ENCODE measurements around the gene FAM222A. TPM values are rescaled to one million over a fixed set of nuclear protein-coding genes. Genes with fewer than 3 reads are reported as not detected.
"Not testable (repeated sequence)": the region's sequence is repeated elsewhere in the genome, so short reads cannot be mapped to it uniquely, and the experiment has no call there.

The FAM222A gene
- total RNA-seq, 3 donors from 2014 or later (not counting 1 experiment from before 2014, with no cell fraction given) = 3.1 to 6.6 (median 4.0) TPM

DNA sequence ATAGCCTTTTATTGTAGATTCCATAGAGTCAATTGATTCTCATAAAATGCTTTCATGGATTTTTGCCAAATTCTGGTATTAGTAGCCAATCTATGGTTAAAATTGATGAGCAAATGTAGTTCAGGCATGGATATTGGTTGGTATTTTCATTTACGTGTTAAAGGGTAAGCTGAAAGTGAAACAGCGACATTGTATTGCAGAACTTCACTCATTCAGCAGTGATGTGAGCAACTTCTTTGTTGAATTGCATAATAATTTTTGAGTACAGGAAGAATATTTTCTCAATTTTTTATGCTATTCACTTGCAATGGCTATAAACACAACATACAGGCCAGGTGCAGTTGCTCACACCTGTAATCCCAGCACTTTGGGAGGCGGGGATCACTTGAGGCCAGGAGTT lies 24.2 kb upstream of the FAM222A start:
- intact Hi-C loops (cut with micrococcal nuclease) = no loop called here
- no peak overlapping the region for H3K27ac Mint-ChIP-seq
- no peak overlapping the region for H3K4me3 Mint-ChIP-seq

DNA sequence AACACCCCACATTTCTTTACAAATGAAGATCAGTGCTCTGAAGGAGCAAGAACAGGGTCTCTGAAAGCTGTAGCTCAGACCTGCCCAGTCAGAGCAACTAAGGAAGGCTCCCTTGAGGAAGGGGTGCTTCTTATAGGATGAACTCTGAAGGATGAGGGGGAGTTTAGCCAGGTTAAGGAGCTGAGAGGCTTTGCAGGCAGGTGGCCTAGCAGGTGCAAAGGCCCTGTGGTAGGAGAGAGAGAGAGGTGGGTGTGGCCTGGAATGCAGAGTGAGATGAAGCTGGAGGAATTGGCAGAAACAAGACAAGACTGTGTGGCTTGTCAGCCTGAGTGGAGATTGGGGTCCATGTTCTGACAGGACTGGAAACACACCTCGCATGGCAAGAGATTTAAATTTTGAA lies 20.5 kb upstream of the FAM222A start:
- Mint-ChIP-seq H3K36me3 (no peaks in the 10 kb centered on the region), H3K9me3 (no peaks in the 10 kb centered on the region), H3K4me3 (no peak overlapping the region), H3K27ac (no peak overlapping the region), H3K4me1 (no peaks in the 10 kb centered on the region), H3K27me3 (ENCODE audit: low read depth in 2 of 2) (peaks cover 7 to 11% of the 10 kb centered on the region in 2 donors)
- no peaks in the 10 kb centered on the region for H3K27me3 ChIP-seq (ENCODE audit: control insufficient read depth, insufficient read depth, low read length)
- H3K4me1 ChIP-seq (ENCODE audit: control insufficient read depth, insufficient read depth, low read length) = no peaks in the 10 kb centered on the region
- DNase-seq = no peak
- no peak for ATAC-seq
- H3K4me3 ChIP-seq (ENCODE audit: low read length) = no peak overlapping the region
- TF ChIP-seq, protein P1, sequence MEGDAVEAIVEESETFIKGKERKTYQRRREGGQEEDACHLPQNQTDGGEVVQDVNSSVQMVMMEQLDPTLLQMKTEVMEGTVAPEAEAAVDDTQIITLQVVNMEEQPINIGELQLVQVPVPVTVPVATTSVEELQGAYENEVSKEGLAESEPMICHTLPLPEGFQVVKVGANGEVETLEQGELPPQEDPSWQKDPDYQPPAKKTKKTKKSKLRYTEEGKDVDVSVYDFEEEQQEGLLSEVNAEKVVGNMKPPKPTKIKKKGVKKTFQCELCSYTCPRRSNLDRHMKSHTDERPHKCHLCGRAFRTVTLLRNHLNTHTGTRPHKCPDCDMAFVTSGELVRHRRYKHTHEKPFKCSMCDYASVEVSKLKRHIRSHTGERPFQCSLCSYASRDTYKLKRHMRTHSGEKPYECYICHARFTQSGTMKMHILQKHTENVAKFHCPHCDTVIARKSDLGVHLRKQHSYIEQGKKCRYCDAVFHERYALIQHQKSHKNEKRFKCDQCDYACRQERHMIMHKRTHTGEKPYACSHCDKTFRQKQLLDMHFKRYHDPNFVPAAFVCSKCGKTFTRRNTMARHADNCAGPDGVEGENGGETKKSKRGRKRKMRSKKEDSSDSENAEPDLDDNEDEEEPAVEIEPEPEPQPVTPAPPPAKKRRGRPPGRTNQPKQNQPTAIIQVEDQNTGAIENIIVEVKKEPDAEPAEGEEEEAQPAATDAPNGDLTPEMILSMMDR (IDR thresholded peaks at IDR 0.05) = no peak
- no CpG with 5 or more reads among the region's 1 CpG for WGBS (ENCODE audit: insufficient coverage)
- intact Hi-C loops (cut with micrococcal nuclease) = no loop called here
- H3K9me3 ChIP-seq (ENCODE audit: control insufficient read depth, insufficient read depth, low read length) = no peaks in the 10 kb centered on the region
- no peaks in the 10 kb centered on the region for H3K36me3 ChIP-seq (ENCODE audit: control insufficient read depth, insufficient read depth, low read length)
- no peak overlapping the region for H3K27ac ChIP-seq (ENCODE audit: low read length)

More for the DNA sequence above, 24.2 kb upstream of the FAM222A start:
- Histone ChIP-seq H3K27ac (ENCODE audit: low read length) (no peak overlapping the region), H3K9me3 (ENCODE audit: control insufficient read depth, insufficient read depth, low read length) (no peaks in the 10 kb centered on the region), H3K4me3 (ENCODE audit: low read length) (no peak overlapping the region), H3K36me3 (ENCODE audit: control insufficient read depth, insufficient read depth, low read length) (no peaks in the 10 kb centered on the region), H3K4me1 (ENCODE audit: control insufficient read depth, insufficient read depth, low read length) (no peaks in the 10 kb centered on the region), H3K27me3 (ENCODE audit: control insufficient read depth, insufficient read depth, low read length) (no peaks in the 10 kb centered on the region)
- Mint-ChIP-seq H3K27me3 (ENCODE audit: low read depth in 2 of 2) (peaks cover 6 to 11% of the 10 kb centered on the region in 2 donors), H3K4me1 (no peaks in the 10 kb centered on the region), H3K9me3 (no peaks in the 10 kb centered on the region), H3K36me3 (no peaks in the 10 kb centered on the region)
- WGBS (ENCODE audit: insufficient coverage) = 96% methylated on average over 3 of the region's 3 CpGs
- TF ChIP-seq, protein P1 (IDR thresholded peaks at IDR 0.05) = no peak
- ATAC-seq (no peak), DNase-seq (no peak)

DNA sequence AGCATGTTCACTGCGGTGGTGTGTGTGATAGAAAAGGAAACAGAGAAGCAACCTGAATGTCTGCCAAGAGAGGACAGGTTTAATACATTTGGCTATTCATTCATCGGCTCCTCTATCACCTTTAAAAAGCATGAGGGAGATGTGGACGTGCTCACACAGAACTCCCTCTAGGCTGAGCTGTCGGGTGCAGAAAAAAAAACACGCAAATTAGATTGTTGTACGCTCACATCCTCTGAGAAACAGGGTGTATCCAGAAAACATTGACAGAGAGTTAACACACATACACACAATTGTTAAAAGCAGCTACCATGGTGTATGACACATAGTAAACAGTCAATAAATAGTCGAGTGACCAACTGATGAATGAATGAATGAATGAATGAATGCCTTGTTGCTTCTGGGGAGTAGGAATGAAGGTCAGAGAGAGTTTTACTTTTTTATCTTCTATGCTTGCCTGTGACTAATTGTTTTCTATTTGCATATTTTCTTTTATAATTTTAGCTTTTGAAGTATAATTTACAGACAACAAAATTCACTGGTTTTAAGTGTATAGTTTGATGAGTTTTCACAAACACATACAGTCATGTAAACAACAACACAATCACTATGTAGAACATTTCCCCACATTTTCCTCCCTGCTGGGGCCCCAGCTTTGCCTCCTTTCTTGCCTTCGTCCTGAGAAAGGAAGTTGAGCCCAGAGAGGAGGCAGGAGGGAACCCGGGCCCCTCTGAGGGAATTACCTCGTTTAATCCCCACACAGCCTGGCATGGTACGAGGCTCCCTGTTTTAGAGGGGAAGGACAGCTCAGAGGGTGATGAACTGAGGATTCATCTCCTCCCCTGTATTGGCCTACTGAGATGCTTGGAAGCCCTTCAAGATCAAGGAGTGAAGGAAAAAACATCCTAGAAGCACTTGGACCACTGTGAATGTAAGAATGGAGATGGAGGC lies 19.7 kb upstream of the FAM222A start:
- Histone ChIP-seq H3K27ac (ENCODE audit: low read length) (no peak overlapping the region), H3K4me1 (ENCODE audit: control insufficient read depth, insufficient read depth, low read length) (no peaks in the 10 kb centered on the region), H3K27me3 (ENCODE audit: control insufficient read depth, insufficient read depth, low read length) (no peaks in the 10 kb centered on the region), H3K9me3 (ENCODE audit: control insufficient read depth, insufficient read depth, low read length) (no peaks in the 10 kb centered on the region), H3K36me3 (ENCODE audit: control insufficient read depth, insufficient read depth, low read length) (no peaks in the 10 kb centered on the region), H3K4me3 (ENCODE audit: low read length) (no peak overlapping the region)
- intact Hi-C loops (cut with micrococcal nuclease) = no loop called here
- no peak for ATAC-seq
- Mint-ChIP-seq H3K27ac (no peak overlapping the region), H3K4me1 (no peaks in the 10 kb centered on the region), H3K4me3 (no peak overlapping the region), H3K36me3 (no peaks in the 10 kb centered on the region), H3K9me3 (no peaks in the 10 kb centered on the region), H3K27me3 (ENCODE audit: low read depth in 2 of 2) (peaks cover 9 to 11% of the 10 kb centered on the region in 2 donors)
- TF ChIP-seq, protein P1 (IDR thresholded peaks at IDR 0.05) = no peak
- no peak for DNase-seq
- WGBS (ENCODE audit: insufficient coverage) = 73% methylated on average over 8 of the region's 11 CpGs

DNA sequence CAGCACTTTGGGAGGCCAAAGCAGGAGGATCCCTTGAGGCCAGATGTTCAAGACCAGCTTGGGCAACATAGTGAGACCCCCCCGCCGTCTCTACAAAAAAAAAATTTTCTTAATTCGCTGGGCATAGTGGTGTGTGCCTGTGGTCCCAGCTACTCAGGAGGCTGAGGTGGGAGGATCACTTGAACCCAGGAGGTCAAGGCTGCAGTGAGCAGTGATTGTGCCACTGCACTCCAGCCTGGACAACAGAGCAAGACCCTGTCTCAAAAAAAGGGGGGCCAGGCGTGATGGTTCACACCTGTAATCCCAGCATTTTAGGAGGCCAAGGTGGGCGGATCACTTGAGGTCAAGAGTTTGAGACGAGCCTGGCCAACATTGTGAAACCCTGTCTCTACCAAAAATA lies 19.0 kb upstream of the FAM222A start:
- intact Hi-C loops (cut with micrococcal nuclease); DNase-seq; H3K27ac Mint-ChIP-seq; H3K9me3 ChIP-seq (ENCODE audit: control insufficient read depth, insufficient read depth, low read length); H3K4me3 Mint-ChIP-seq; H3K27me3 ChIP-seq (ENCODE audit: control insufficient read depth, insufficient read depth, low read length); H3K4me1 ChIP-seq (ENCODE audit: control insufficient read depth, insufficient read depth, low read length); H3K4me3 ChIP-seq (ENCODE audit: low read length); H3K36me3 ChIP-seq (ENCODE audit: control insufficient read depth, insufficient read depth, low read length); H3K4me1 Mint-ChIP-seq; H3K27ac ChIP-seq (ENCODE audit: low read length); ATAC-seq; H3K9me3 Mint-ChIP-seq; H3K36me3 Mint-ChIP-seq: not testable (repeated sequence)
- 77% methylated on average over 5 of the region's 6 CpGs for WGBS (ENCODE audit: insufficient coverage)
- peaks cover 9 to 11% of the 10 kb centered on the region in 2 donors for H3K27me3 Mint-ChIP-seq (ENCODE audit: low read depth in 2 of 2)

Data from natural killer cell (primary cell).